Measurements from ENCODE around the gene WDR74. TPM values are rescaled to one million over a fixed set of nuclear protein-coding genes. Genes with fewer than 3 reads are reported as not detected.

Gene WDR74
- total RNA-seq (2022; extraction: Qiagen RNA extraction; ENCODE audit: low read depth) = 61.5 to 84.6 TPM (median 81.8 TPM) in 5 replicates

GRCh38 chr11:62839050-62839945 is at the start of gene WDR74:
Gene WDR74, minus strand, starts transcription at chr11:62839590. Its CDS starts 20 bp downstream, at chr11:62839570.

GRCh38 chr11:62880803-62881578 is 41.6 kb upstream of the WDR74 start, which contains the start of gene SLC3A2:
Gene SLC3A2, plus strand, starts transcription at chr11:62880896. Its CDS starts 128 bp downstream, at chr11:62881024.

GRCh38 chr11:62832336-62833234 is 6.8 kb downstream of the WDR74 start, which contains the start of gene TEX54:
Gene TEX54, minus strand, starts transcription at chr11:62832841.

GRCh38 chr11:62831520-62832335 is 7.7 kb downstream of the WDR74 start, which contains the start of gene STX5:
Gene STX5, minus strand, starts transcription at chr11:62832051. Its CDS starts 808 bp downstream, at chr11:62831243.

DNA sequence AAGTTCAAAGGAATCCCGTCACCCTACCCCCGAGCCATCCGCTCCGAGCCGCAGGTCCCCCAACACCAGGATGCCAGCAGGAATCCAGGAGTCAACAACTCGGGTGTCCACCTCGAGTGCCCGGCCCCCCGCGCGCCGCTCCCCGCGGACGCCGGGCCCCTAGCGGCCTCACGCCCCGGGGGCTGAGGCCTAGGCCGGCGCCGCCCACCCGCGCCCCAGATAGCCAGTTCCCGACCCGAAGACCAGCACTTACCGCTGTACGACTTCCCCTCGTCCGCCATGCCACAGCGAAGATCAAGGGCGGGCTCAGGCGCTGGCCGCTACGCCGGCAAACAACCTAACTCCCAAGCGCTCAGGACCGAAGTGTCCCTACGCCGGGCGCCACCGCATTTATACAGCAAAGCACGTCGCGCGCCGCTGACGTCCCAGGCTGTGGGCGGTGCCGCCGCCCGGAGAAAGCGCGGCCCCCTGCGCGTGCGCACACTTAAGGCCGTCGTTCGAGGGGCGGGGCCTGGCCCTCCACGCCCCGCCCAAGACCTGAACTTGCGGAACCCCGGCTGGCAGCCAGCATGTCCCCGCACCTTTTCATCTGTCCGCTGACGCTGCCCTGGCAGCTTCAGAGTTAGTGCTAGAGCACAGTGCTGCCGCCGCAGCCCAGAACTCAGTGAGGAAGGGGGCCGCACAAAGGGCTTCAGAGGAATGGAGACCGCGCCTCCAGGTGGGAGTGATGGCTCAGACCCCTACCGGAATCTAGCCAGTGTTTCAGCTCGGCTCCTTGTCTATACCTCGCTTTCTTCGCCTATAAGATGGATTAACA is 34.1 kb downstream of the WDR74 start, which contains the start of gene NXF1:
NXF1 (minus strand) TSS at position 365 of the 817 bp plus-strand sequence; CDS start at position 281, 84 bp downstream.

GRCh38 chr11:62791501-62792201 is 47.7 kb downstream of the WDR74 start, which contains the start of gene TMEM223:
Gene TMEM223, minus strand, starts transcription at chr11:62792006. Its CDS starts 12 bp downstream, at chr11:62791994.

GRCh38 chr11:62787005-62787759 is 52.2 kb downstream of the WDR74 start, which contains the start of gene TMEM179B:
Gene TMEM179B, plus strand, starts transcription at chr11:62787402. Its CDS starts 30 bp downstream, at chr11:62787432.

Other genes starting within 250 kb of the WDR74 start
- 7.8 to 17.7 TPM (median 15.1 TPM) in 5 replicates for gene TUT1, start 248.1 kb downstream of the WDR74 start, total RNA-seq (2022; extraction: Qiagen RNA extraction; ENCODE audit: low read depth)
- 77.4 to 91.6 TPM (median 86.2 TPM) in 5 replicates for gene MTA2, start 237.7 kb downstream of the WDR74 start, total RNA-seq (2022; extraction: Qiagen RNA extraction; ENCODE audit: low read depth)
- gene EML3, start 226.8 kb downstream of the WDR74 start, total RNA-seq (2022; extraction: Qiagen RNA extraction; ENCODE audit: low read depth) = 13.5 to 30.1 TPM (median 26.2 TPM) in 5 replicates
- 3.5 to 4.8 TPM (median 4.4 TPM) in 5 replicates for gene ROM1, start 226.3 kb downstream of the WDR74 start, total RNA-seq (2022; extraction: Qiagen RNA extraction; ENCODE audit: low read depth)
- gene B3GAT3, start 217.6 kb downstream of the WDR74 start, total RNA-seq (2022; extraction: Qiagen RNA extraction; ENCODE audit: low read depth) = 30.1 to 56.7 TPM (median 52.1 TPM) in 5 replicates
- gene GANAB, start 193.0 kb downstream of the WDR74 start, total RNA-seq (2022; extraction: Qiagen RNA extraction; ENCODE audit: low read depth) = 200 to 293 TPM (median 267 TPM) in 5 replicates
- gene INTS5, start 186.3 kb downstream of the WDR74 start, total RNA-seq (2022; extraction: Qiagen RNA extraction; ENCODE audit: low read depth) = 12.9 to 22.4 TPM (median 21.3 TPM) in 5 replicates
- 124 to 164 TPM (median 134 TPM) in 5 replicates for gene C11orf98, start 174.4 kb downstream of the WDR74 start, total RNA-seq (2022; extraction: Qiagen RNA extraction; ENCODE audit: low read depth)
- gene CSKMT, start 174.3 kb downstream of the WDR74 start, total RNA-seq (2022; extraction: Qiagen RNA extraction; ENCODE audit: low read depth) = 5.8 to 16.2 TPM (median 12.6 TPM) in 5 replicates
- gene UQCC3, start 167.9 kb downstream of the WDR74 start, total RNA-seq (2022; extraction: Qiagen RNA extraction; ENCODE audit: low read depth) = 25.4 to 39.4 TPM (median 34.5 TPM) in 5 replicates
- gene LBHD1, start 167.3 kb downstream of the WDR74 start, total RNA-seq (2022; extraction: Qiagen RNA extraction; ENCODE audit: low read depth) = 4.8 to 5.3 TPM (median 5.0 TPM) in 5 replicates
- 89.4 to 131 TPM (median 123 TPM) in 5 replicates for gene UBXN1, start 160.5 kb downstream of the WDR74 start, total RNA-seq (2022; extraction: Qiagen RNA extraction; ENCODE audit: low read depth)
- 0.09 to 0.25 TPM (median 0.14 TPM) in 3 of 5 replicates, not detected in the others for gene LRRN4CL, start 150.1 kb downstream of the WDR74 start, total RNA-seq (2022; extraction: Qiagen RNA extraction; ENCODE audit: low read depth)
- 49.0 to 86.5 TPM (median 71.5 TPM) in 5 replicates for gene BSCL2, start 132.2 kb downstream of the WDR74 start, total RNA-seq (2022; extraction: Qiagen RNA extraction; ENCODE audit: low read depth)
- gene GNG3, start 131.9 kb downstream of the WDR74 start, total RNA-seq (2022; extraction: Qiagen RNA extraction; ENCODE audit: low read depth) = not detected in 5 replicates
- gene HNRNPUL2, start 112.1 kb downstream of the WDR74 start, total RNA-seq (2022; extraction: Qiagen RNA extraction; ENCODE audit: low read depth) = 40.2 to 45.6 TPM (median 42.8 TPM) in 5 replicates
- gene TTC9C, start 111.1 kb downstream of the WDR74 start, total RNA-seq (2022; extraction: Qiagen RNA extraction; ENCODE audit: low read depth) = 30.4 to 34.7 TPM (median 33.1 TPM) in 5 replicates
- gene ZBTB3, start 85.4 kb downstream of the WDR74 start, total RNA-seq (2022; extraction: Qiagen RNA extraction; ENCODE audit: low read depth) = 1.1 to 1.8 TPM (median 1.6 TPM) in 5 replicates
- 170 to 201 TPM (median 175 TPM) in 5 replicates for gene POLR2G, start 78.0 kb downstream of the WDR74 start, total RNA-seq (2022; extraction: Qiagen RNA extraction; ENCODE audit: low read depth)
- 11.3 to 18.0 TPM (median 15.4 TPM) in 5 replicates for gene TAF6L, start 68.2 kb downstream of the WDR74 start, total RNA-seq (2022; extraction: Qiagen RNA extraction; ENCODE audit: low read depth)
- 53.3 to 97.0 TPM (median 86.6 TPM) in 5 replicates for gene TMEM179B, start 52.2 kb downstream of the WDR74 start, total RNA-seq (2022; extraction: Qiagen RNA extraction; ENCODE audit: low read depth)
- 16.2 to 32.5 TPM (median 26.9 TPM) in 5 replicates for gene TMEM223, start 47.6 kb downstream of the WDR74 start, total RNA-seq (2022; extraction: Qiagen RNA extraction; ENCODE audit: low read depth)
- gene NXF1, start 34.1 kb downstream of the WDR74 start, total RNA-seq (2022; extraction: Qiagen RNA extraction; ENCODE audit: low read depth) = 39.8 to 58.2 TPM (median 53.4 TPM) in 5 replicates
- 19.1 to 25.0 TPM (median 24.7 TPM) in 5 replicates for gene STX5, start 7.5 kb downstream of the WDR74 start, total RNA-seq (2022; extraction: Qiagen RNA extraction; ENCODE audit: low read depth)
- gene TEX54, start 6.7 kb downstream of the WDR74 start, total RNA-seq (2022; extraction: Qiagen RNA extraction; ENCODE audit: low read depth) = not detected in 5 replicates
- 846 to 1,034 TPM (median 998 TPM) in 5 replicates for gene SLC3A2, start 41.3 kb upstream of the WDR74 start, total RNA-seq (2022; extraction: Qiagen RNA extraction; ENCODE audit: low read depth)
- 0.05 TPM in 1 of 5 replicates, not detected in the others for gene CHRM1, start 81.8 kb upstream of the WDR74 start, total RNA-seq (2022; extraction: Qiagen RNA extraction; ENCODE audit: low read depth)
- not detected in 5 replicates for gene SLC22A6, start 145.4 kb upstream of the WDR74 start, total RNA-seq (2022; extraction: Qiagen RNA extraction; ENCODE audit: low read depth)
- not detected in 5 replicates for gene SLC22A8, start 176.3 kb upstream of the WDR74 start, total RNA-seq (2022; extraction: Qiagen RNA extraction; ENCODE audit: low read depth)

Data from A549 treated with ZK216348 at 1 μM for 4 hours (cell line).